Activated CD4-positive, alpha-beta T cell treated with anti-CD3 and anti-CD28 coated beads for 36 hours (primary cell): ENCODE data around the gene HLA-DOA. TPM values are rescaled to one million over a fixed set of nuclear protein-coding genes. Genes with fewer than 3 reads are reported as not detected.
A peak's percentile ranks its signal among the peaks of the same experiment; 100 is the strongest.

Experiments used
- ATAC-seq: fragments of 200-7000 bp; cut with Tn5 transposase; one replicate; pipeline ENCODE4 v1.10.0; 2021; ENCODE audit warnings: mild to moderate bottlenecking, moderate library complexity
- CTCF ChIA-PET: fragments of 350-600 bp; sonication (Branson Sonifier 250); formaldehyde crosslinking; loops from one replicate; lab custom pipeline; 2021; ENCODE audit warnings: antibody characterized with exemption; lab: Charles Lee
- POLR2A ChIA-PET: fragments of 350-600 bp; sonication (Branson Sonifier 250); formaldehyde crosslinking; loops from one replicate; lab custom pipeline; 2021; ENCODE audit warnings: antibody characterized with exemption, inconsistent platforms; lab: Charles Lee
- DNase-seq: peaks from one replicate; pipeline ENCODE4 v3.0.0-alpha.2; 2020
- H3K27ac Mint-ChIP-seq: one replicate; pipeline ENCODE4 v1.8.0; 2021; ENCODE audit warnings: mixed read lengths
- H3K27me3 Mint-ChIP-seq: one replicate; pipeline ENCODE4 v1.8.0; 2021; ENCODE audit warnings: mixed read lengths
- H3K36me3 Mint-ChIP-seq: one replicate; pipeline ENCODE4 v1.8.0; 2021; ENCODE audit warnings: low read depth, mixed read lengths
- H3K4me1 Mint-ChIP-seq: one replicate; pipeline ENCODE4 v1.8.0; 2021; ENCODE audit warnings: mixed read lengths
- H3K4me3 Mint-ChIP-seq: one replicate; pipeline ENCODE4 v1.8.0; 2021; ENCODE audit warnings: mild to moderate bottlenecking, moderate library complexity, mixed read lengths
- H3K9me3 Mint-ChIP-seq: one replicate; pipeline ENCODE4 v1.8.0; 2021; ENCODE audit warnings: low read depth, mixed read lengths
- intact Hi-C, 2 experiments: fragments of 100-400 bp; cut with DNase I in 1 of 2; cut with micrococcal nuclease in 1 of 2; formaldehyde crosslinking; loops; one replicate each; pipeline versions ENCODE4 v1.14.2 to v1.15.1; 2022 to 2024; cut with DNase I, micrococcal nuclease
- total RNA-seq, 2 experiments: library from RNA; stranded (reverse); gene quantifications; one replicate each; pipeline ENCODE4 v1.2.3, GENCODE V29; 2021

Gene HLA-DOA
- total RNA-seq, 2 experiments from 2014 or later: 1.7 to 3.3 TPM

DNA sequence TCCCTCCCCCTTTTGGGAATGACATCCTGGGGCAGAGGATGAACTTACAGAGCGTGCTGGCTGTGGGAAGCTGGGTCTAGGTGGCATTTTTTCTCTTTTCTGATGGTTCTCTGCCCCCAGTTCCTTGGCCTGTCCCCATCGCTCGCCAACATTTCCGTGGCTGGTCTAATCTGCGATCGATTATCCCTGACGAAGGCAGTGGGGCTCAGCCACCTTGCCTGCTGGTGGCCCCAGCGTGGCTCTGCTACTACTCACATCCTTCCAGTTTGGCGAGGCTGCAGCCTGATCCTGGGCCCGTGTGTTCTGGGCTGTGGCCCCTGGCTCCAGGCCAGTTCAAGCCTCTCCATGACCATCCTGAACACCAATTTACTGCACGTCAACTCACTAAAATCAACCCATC, 6.4 kb upstream of the HLA-DOA start:
- Mint-ChIP-seq H3K27ac (no peak overlapping the region), H3K4me3 (no peak overlapping the region), H3K9me3 (no peaks in the 10 kb centered on the region), H3K27me3 (no peaks in the 10 kb centered on the region), H3K36me3 (no peaks in the 10 kb centered on the region), H3K4me1 (peaks cover 23% of the 10 kb centered on the region)
- intact Hi-C loops: loop anchor here (1.0 to 2.0 kb wide), 3 partner anchors 77 to 233 kb away; no protein-coding TSS in a partner anchor
- DNase-seq: no peak
- ChIA-PET CTCF (interaction anchor here (0.6 to 3.7 kb wide), 19 partner anchors 12 to 337 kb away, joined by 3 to 41 read pairs (median 4); partner anchors contain the start of genes HLA-DMA and HLA-DPB1), POLR2A (no interaction called here)
- ATAC-seq: no peak

DNA sequence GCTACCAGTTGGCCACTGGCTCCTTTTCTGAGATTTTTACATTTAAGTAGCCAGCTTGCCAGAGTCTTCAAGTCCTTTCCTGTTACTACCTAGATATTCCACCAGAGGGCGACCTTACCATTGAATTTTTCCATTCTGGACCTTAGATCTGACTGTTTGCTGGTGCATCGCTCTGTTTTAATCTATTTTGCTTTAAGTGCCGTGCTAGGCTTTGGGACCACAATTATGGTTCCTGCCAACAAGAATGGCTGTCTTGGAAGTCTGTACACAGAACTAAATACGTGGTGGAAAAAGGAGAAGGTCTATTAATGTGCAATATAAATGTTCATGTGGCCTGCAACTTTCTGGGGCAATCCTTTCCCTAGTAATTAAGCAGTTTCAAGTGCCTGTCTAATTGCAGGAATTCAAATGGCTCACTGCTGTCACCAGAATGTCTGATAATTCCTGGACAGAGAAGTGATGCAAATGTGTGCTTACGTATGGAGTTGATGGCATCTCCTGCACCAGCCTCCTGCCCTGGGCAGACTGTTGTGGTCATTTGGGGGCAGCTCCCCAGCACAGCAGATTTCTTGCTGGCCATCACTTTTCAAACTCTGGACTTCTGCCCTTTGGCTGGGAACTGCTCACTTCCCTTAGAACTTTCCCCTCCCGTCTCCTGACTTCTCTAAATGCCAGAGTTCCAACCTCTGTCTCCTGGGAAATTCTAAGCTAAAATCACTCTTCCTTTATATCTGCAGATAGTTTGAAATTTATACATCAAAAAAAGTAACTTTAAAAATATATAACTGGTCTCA, 5.6 kb upstream of the HLA-DOA start:
- intact Hi-C loops: loop anchor here (1.0 to 2.0 kb wide), 6 partner anchors 67 to 234 kb away; no protein-coding TSS in a partner anchor
- ChIA-PET POLR2A (no interaction called here), CTCF (interaction anchor here (0.6 to 3.7 kb wide), 33 partner anchors 11 to 1516 kb away, joined by 3 to 41 read pairs (median 4); partner anchors contain the start of genes HLA-DMA, HLA-DPA1 and HLA-DPB1)
- H3K27me3 Mint-ChIP-seq: no peaks in the 10 kb centered on the region
- H3K36me3 Mint-ChIP-seq: no peaks in the 10 kb centered on the region
- no peak overlapping the region for H3K27ac Mint-ChIP-seq
- no peak overlapping the region for H3K4me3 Mint-ChIP-seq
- H3K9me3 Mint-ChIP-seq: no peaks in the 10 kb centered on the region
- ATAC-seq (peak; percentile 81), DNase-seq (peak; percentile 53)
- peaks cover 23% of the 10 kb centered on the region for H3K4me1 Mint-ChIP-seq

DNA sequence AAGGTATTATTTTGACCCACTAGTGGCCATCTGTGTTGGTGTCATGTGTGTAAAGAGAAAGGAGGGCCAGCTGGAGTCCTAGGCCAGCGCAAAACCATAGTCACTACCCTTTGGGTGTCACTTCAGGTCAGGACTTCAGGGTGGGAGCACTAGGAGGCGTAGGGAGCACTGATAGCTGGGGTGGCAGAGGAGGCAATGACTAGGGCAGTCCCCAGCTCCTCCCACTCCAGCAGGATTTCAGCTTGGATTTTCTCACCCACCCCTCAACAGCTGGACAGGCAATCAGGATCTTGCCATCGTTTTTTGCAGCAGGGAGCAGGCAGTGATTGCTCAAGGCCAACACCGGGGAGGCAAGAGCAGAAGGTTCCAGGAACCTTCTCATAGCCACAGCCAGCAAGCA, 4.2 kb upstream of the HLA-DOA start:
- Mint-ChIP-seq H3K4me1 (peaks cover 22% of the 10 kb centered on the region), H3K9me3 (no peaks in the 10 kb centered on the region), H3K4me3 (no peak overlapping the region), H3K27me3 (peaks cover 3% of the 10 kb centered on the region), H3K27ac (no peak overlapping the region), H3K36me3 (no peaks in the 10 kb centered on the region)
- intact Hi-C loops: loop anchor here (1.0 to 2.0 kb wide), 5 partner anchors 69 to 235 kb away; no protein-coding TSS in a partner anchor
- ChIA-PET POLR2A (no interaction called here), CTCF (interaction anchor here (0.9 to 2.3 kb wide), 11 partner anchors 8 to 237 kb away, joined by 3 to 13 read pairs (median 4); partner anchors contain the start of genes HLA-DMA and HLA-DPA1)
- no peak for DNase-seq
- ATAC-seq: no peak

DNA sequence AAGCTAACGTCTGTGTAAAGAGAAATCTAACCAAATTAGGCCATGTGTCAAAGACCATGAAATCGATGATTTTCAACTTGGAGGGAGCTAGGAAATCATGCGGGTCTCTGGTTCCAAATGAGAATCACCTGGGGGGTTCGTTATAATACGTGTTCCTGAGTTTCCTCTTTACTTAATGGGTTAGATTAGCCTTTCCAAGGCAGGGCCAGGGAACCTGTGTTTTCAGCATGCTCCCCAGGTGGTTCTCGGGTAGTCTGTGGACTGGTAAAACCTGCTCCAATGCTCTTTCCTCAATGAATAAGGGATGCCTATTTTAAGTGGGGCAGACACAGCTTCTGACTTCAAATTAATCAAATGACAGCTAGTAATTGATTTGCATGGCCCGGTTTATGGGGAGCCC, 965 bp upstream of the HLA-DOA start:
- Mint-ChIP-seq H3K27me3 (peaks cover 3% of the 10 kb centered on the region), H3K36me3 (no peaks in the 10 kb centered on the region), H3K9me3 (no peaks in the 10 kb centered on the region), H3K4me1 (peaks cover 11% of the 10 kb centered on the region), H3K27ac (no peak overlapping the region), H3K4me3 (no peak overlapping the region)
- no peak for ATAC-seq
- intact Hi-C loops: no loop called here
- CTCF ChIA-PET: interaction anchor here (0.6 to 1.9 kb wide), 9 partner anchors 8 to 521 kb away, joined by 3 to 5 read pairs (median 4); no protein-coding TSS in a partner anchor
- no peak for DNase-seq
- POLR2A ChIA-PET: interaction anchor here (0.7 to 0.8 kb wide), 2 partner anchors 40 to 56 kb away, joined by 3 read pairs; no protein-coding TSS in a partner anchor

DNA sequence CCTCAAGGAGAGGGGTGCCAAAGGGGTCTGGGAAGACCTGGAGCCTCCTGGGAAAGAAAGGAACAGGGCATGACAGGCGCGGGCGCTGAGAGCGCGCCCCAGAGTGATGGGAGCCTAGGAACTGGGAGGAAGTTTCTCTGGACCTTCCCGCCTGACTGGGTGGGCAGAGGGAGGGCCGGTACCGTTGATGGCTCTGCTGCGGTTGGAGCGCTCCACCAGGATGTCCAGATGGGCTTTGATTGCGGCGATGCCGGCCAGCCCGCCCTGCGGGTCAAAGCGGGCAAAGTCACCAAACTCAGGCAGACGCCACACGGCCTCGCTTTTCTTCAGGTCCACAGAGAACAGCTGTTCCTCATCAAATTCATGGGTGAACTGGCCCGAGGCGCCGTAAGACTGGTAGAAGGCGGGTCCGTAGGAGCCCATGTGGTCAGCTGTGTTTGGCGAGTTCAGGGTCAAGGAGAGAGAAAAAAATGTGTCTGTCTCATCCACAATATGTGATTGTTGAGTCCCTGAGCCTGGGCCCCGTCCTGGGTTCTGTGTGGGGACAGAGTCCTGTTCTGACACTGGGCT, 1.5 kb downstream of the HLA-DOA start:
- Mint-ChIP-seq H3K9me3 (no peaks in the 10 kb centered on the region), H3K27ac (peak overlapping the region; percentile 24), H3K27me3 (peaks cover 4% of the 10 kb centered on the region), H3K4me1 (peaks cover 9% of the 10 kb centered on the region), H3K4me3 (no peak overlapping the region), H3K36me3 (no peaks in the 10 kb centered on the region)
- intact Hi-C loops: no loop called here
- POLR2A ChIA-PET: no interaction called here
- no peak for ATAC-seq
- CTCF ChIA-PET: interaction anchor here (1.1 to 1.2 kb wide), 2 partner anchors 55 to 141 kb away, joined by 3 to 5 read pairs; partner anchors contain the start of gene HLA-DMA
- no peak for DNase-seq

DNA sequence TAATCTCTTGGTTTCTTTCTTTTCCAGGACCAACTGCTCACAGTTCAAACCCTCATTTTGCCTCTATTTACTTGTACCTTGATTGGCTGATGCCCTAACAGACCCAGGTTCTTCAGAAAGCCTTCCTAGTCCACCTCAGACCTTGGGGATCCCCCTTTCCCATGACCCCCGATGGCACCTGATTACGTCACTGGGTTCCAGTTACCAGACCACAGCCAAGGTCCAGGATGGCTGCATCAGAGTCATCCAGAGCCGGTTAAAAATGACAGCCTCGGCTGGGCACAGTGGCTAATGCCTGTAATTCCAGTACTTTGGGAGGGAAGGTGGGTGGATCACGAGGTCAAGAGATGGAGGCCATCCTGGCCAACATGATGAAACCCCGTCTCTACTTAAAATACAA, 4.5 kb downstream of the HLA-DOA start:
- H3K9me3 Mint-ChIP-seq: no peaks in the 10 kb centered on the region
- H3K4me3 Mint-ChIP-seq: no peak overlapping the region
- peaks cover 15% of the 10 kb centered on the region for H3K4me1 Mint-ChIP-seq
- ChIA-PET CTCF (interaction anchor here (1.4 kb wide), 1 partner anchor 115 kb away, joined by 3 read pairs; no protein-coding TSS in a partner anchor), POLR2A (no interaction called here)
- intact Hi-C loops: no loop called here
- DNase-seq: no peak
- no peak overlapping the region for H3K27ac Mint-ChIP-seq
- H3K36me3 Mint-ChIP-seq: no peaks in the 10 kb centered on the region
- no peak for ATAC-seq
- peaks cover 13% of the 10 kb centered on the region for H3K27me3 Mint-ChIP-seq

DNA sequence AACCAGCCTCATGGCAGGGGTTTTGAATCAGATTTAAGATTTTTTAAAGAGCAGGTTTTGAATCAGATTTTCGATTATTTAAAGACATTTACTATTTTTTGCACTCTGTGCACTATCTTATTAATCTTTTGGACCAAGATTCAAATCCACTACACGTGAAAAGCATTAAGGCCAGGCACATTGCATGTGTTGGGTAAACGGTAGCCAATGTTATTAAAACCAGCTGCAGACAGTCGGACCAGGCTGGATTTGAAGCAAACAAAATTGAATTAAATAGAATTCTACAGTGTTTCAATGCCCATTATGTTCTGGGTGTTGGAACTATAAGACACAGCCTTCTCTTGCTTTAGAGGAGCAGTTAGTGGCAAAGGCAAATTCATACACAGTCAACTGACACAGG, 7.7 kb downstream of the HLA-DOA start:
- DNase-seq (no peak), ATAC-seq (no peak)
- POLR2A ChIA-PET: interaction anchor here (1.3 kb wide), 1 partner anchor 30 kb away, joined by 5 read pairs; no protein-coding TSS in a partner anchor
- H3K4me1 Mint-ChIP-seq: peaks cover 7% of the 10 kb centered on the region
- no peaks in the 10 kb centered on the region for H3K36me3 Mint-ChIP-seq
- CTCF ChIA-PET: interaction anchor here (0.6 to 7.3 kb wide), 7 partner anchors 9 to 136 kb away, joined by 3 to 56 read pairs (median 3); no protein-coding TSS in a partner anchor
- H3K4me3 Mint-ChIP-seq: no peak overlapping the region
- H3K9me3 Mint-ChIP-seq: no peaks in the 10 kb centered on the region
- intact Hi-C loops: no loop called here
- peaks cover 14% of the 10 kb centered on the region for H3K27me3 Mint-ChIP-seq
- no peak overlapping the region for H3K27ac Mint-ChIP-seq

DNA sequence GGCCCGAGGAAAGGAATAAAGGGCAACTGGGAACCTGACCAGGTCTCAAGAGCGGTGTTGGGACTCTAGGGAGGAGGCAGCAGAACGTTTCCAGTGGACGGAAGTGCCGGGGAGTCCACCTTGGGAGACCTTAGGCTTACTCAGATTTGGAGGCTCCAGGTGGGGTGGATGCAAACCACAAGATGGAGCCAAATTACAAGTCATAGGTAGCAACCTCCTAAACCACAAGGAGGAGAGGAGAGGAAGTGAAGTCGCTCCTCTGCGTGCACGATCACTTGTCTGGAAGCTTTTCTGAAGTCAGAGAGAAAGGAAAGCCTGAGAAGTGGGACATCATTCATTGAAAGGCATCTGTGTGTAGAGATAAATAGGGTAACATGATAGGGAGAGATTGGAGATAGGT, 9.3 kb downstream of the HLA-DOA start:
- POLR2A ChIA-PET: interaction anchor here (1.3 kb wide), 1 partner anchor 28 kb away, joined by 5 read pairs; no protein-coding TSS in a partner anchor
- H3K27me3 Mint-ChIP-seq: peaks cover 15% of the 10 kb centered on the region
- H3K4me3 Mint-ChIP-seq: no peak overlapping the region
- H3K36me3 Mint-ChIP-seq: no peaks in the 10 kb centered on the region
- no peak overlapping the region for H3K27ac Mint-ChIP-seq
- CTCF ChIA-PET: interaction anchor here (0.8 to 7.3 kb wide), 8 partner anchors 11 to 148 kb away, joined by 3 to 56 read pairs (median 4); no protein-coding TSS in a partner anchor
- H3K9me3 Mint-ChIP-seq: no peaks in the 10 kb centered on the region
- ATAC-seq (peak; percentile 65), DNase-seq (peak; percentile 45)
- intact Hi-C loops: no loop called here
- H3K4me1 Mint-ChIP-seq: peaks cover 7% of the 10 kb centered on the region

DNA sequence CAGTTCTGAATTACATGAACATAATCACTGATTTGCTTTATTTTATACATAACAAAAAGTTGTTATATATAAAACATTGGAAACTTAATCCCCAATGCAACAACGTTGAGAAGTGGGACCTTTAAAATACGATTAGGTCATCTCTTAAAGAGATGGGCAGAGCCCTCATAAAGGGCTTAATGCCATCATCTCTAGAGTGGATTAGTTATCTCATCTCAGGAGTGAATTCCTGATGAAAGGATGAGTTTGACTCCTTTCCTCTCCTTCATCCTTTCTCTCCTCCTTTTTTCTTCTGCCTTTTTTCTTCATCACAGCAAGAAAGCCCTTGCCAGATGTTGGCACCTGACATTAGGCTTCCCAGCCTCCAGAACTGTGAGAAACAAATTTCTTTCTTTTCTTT, 13.9 kb downstream of the HLA-DOA start:
- H3K4me1 Mint-ChIP-seq: peaks cover 7% of the 10 kb centered on the region
- H3K27me3 Mint-ChIP-seq: peaks cover 9% of the 10 kb centered on the region
- DNase-seq (no peak), ATAC-seq (no peak)
- no peaks in the 10 kb centered on the region for H3K36me3 Mint-ChIP-seq
- ChIA-PET CTCF (interaction anchor here (0.8 kb wide), 1 partner anchor 11 kb away, joined by 5 read pairs; no protein-coding TSS in a partner anchor), POLR2A (no interaction called here)
- no peak overlapping the region for H3K4me3 Mint-ChIP-seq
- H3K9me3 Mint-ChIP-seq: no peaks in the 10 kb centered on the region
- H3K27ac Mint-ChIP-seq: no peak overlapping the region
- intact Hi-C loops: no loop called here

DNA sequence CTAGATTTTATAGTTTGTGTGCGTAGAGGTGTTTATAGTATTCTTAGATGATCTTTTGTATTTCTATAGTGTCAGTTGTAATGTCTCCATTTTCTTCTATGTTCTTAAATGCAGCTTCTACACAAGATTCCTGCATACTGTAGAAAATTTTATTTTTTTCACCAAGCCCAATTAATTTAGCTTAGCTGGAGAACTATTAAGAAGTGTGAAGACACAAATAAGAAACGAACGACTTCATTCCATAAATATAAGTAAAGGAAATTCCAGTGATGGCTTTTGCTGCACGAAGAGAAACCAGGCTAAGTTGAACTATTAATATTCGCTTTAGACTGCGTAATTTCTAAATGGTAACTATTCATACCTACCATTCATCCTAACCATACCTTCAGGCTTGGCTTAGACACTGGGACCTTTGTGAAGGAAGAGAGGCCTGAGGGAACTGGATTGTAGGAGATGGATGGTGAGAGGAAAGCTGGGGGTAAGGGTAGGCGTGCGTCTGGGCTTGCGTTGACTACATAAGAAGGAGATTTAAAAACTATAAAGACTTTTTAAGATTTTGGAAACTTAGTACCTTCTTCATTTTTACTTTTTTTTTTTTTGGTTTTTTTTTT, 15.9 kb downstream of the HLA-DOA start:
- ATAC-seq (no peak), DNase-seq (no peak)
- no peak overlapping the region for H3K4me3 Mint-ChIP-seq

DNA sequence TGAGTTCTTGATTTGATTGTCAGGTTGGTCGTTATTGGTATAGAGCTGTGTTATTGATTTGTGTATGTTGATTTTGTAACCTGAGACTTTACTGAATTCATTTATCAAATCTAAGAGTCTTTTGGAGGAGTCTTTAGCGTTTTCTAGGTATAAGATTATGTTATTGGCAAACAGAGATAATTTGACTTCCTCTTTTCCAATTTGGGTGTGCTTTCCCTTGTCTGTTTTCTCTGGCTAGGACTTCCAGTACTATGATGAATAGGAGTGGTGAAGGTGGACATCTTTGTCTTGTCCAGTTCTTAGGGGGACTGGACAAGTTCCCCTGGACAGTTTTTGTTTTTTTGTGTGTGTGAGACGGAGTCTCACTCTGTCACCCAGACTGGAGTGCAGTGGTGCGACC, 17.4 kb downstream of the HLA-DOA start:
- Mint-ChIP-seq H3K4me1 (peaks cover 3% of the 10 kb centered on the region), H3K4me3 (no peak overlapping the region), H3K27me3 (peaks cover 2% of the 10 kb centered on the region), H3K27ac (no peak overlapping the region), H3K9me3 (no peaks in the 10 kb centered on the region), H3K36me3 (no peaks in the 10 kb centered on the region)
- intact Hi-C loops: no loop called here
- POLR2A ChIA-PET: no interaction called here
- ATAC-seq: no peak
- CTCF ChIA-PET: interaction anchor here (0.8 to 2.1 kb wide), 2 partner anchors 58 to 121 kb away, joined by 3 to 9 read pairs; no protein-coding TSS in a partner anchor
- DNase-seq: no peak

More for the DNA sequence above, 15.9 kb downstream of the HLA-DOA start:
- intact Hi-C loops: no loop called here
- H3K36me3 Mint-ChIP-seq: no peaks in the 10 kb centered on the region
- H3K4me1 Mint-ChIP-seq: peaks cover 3% of the 10 kb centered on the region
- H3K27ac Mint-ChIP-seq: no peak overlapping the region
- CTCF ChIA-PET: interaction anchor here (0.7 to 2.1 kb wide), 4 partner anchors 9 to 77 kb away, joined by 3 to 9 read pairs (median 5); no protein-coding TSS in a partner anchor
- POLR2A ChIA-PET: no interaction called here
- peaks cover 4% of the 10 kb centered on the region for H3K27me3 Mint-ChIP-seq
- no peaks in the 10 kb centered on the region for H3K9me3 Mint-ChIP-seq
